ENCODE results near the gene ATP1B1. TPM values are rescaled to one million over a fixed set of nuclear protein-coding genes. Genes with fewer than 3 reads are reported as not detected.

ATP1B1 gene
- total and polyA plus RNA-seq, 2 experiments from 2014 or later = 51.0 to 73.4 TPM

GRCh38 chr1:169133801-169134502 lies 27.5 kb downstream of the ATP1B1 start:
- H3K27ac ChIP-seq (ENCODE audit: low read depth) = no peak overlapping the region

More at GRCh38 chr1:169133801-169134502, 27.5 kb downstream of the ATP1B1 start:
- DNase-seq (ENCODE audit: low spot score) = no peak
- peaks cover 28% of the 10 kb centered on the region for H3K4me1 Mint-ChIP-seq
- H3K27ac Mint-ChIP-seq = no peak overlapping the region
- H3K9me3 Mint-ChIP-seq = no peaks in the 10 kb centered on the region
- no peaks in the 10 kb centered on the region for H3K79me2 ChIP-seq (replicated peaks; ENCODE audit: insufficient read depth)
- no peak overlapping the region for H2AFZ ChIP-seq
- H3K36me3 Mint-ChIP-seq (ENCODE audit: low read depth) = peaks cover 27% of the 10 kb centered on the region; the same call in 2 of the 3 replicates
- peak; percentile 40 for ATAC-seq
- H3K9me2 ChIP-seq (ENCODE audit: insufficient read depth) = no peaks in the 10 kb centered on the region
- H3K4me3 Mint-ChIP-seq = no peak overlapping the region
- H3K27me3 Mint-ChIP-seq (ENCODE audit: insufficient read depth, low read depth, poor library complexity) = peaks cover 2% of the 10 kb centered on the region
- H3K4me3 ChIP-seq = no peak overlapping the region
- no peaks in the 10 kb centered on the region for H3K36me3 ChIP-seq (ENCODE audit: insufficient read depth)
- H4K20me1 ChIP-seq (replicated peaks; ENCODE audit: insufficient read depth) = 0 out of 2 replicates have a peak, but pooled peaks cover 6% of the 10 kb centered on the region
- no peaks in the 10 kb centered on the region for H3F3A ChIP-seq (replicated peaks; ENCODE audit: low read depth)
- peaks cover 11% of the 10 kb centered on the region; the same call in 1 of the 2 replicates for H3K4me1 ChIP-seq (ENCODE audit: insufficient read depth)
- TF ChIP-seq NANOG (IDR thresholded peaks at IDR 0.05; ENCODE audit: borderline replicate concordance) = no peak
- TF ChIP-seq ETS1 (IDR thresholded peaks at IDR 0.05) = no peak
- no peak for TF ChIP-seq REST (IDR thresholded peaks at IDR 0.05; ENCODE audit: unreplicated experiment)
- no peak for TF ChIP-seq STAT1 (IDR thresholded peaks at IDR 0.05; ENCODE audit: unreplicated experiment)
- TF ChIP-seq ZNF462 (CRISPR knock-in tag; IDR thresholded peaks at IDR 0.05) = no peak
- no peak for TF ChIP-seq EZH2 (IDR thresholded peaks at IDR 0.05; ENCODE audit: low read depth, unreplicated experiment)
- TF ChIP-seq ZNF331 (CRISPR knock-in tag; IDR thresholded peaks at IDR 0.05; ENCODE audit: low read depth) = no peak
- TF ChIP-seq, protein P1, sequence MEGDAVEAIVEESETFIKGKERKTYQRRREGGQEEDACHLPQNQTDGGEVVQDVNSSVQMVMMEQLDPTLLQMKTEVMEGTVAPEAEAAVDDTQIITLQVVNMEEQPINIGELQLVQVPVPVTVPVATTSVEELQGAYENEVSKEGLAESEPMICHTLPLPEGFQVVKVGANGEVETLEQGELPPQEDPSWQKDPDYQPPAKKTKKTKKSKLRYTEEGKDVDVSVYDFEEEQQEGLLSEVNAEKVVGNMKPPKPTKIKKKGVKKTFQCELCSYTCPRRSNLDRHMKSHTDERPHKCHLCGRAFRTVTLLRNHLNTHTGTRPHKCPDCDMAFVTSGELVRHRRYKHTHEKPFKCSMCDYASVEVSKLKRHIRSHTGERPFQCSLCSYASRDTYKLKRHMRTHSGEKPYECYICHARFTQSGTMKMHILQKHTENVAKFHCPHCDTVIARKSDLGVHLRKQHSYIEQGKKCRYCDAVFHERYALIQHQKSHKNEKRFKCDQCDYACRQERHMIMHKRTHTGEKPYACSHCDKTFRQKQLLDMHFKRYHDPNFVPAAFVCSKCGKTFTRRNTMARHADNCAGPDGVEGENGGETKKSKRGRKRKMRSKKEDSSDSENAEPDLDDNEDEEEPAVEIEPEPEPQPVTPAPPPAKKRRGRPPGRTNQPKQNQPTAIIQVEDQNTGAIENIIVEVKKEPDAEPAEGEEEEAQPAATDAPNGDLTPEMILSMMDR (conservative IDR thresholded peaks at IDR 0.05; ENCODE audit: low read depth in 2 of 2) = peak; percentile 49 to 51
- H3K4me2 ChIP-seq = no peak overlapping the region
- no peaks in the 10 kb centered on the region for H3K27me3 ChIP-seq (ENCODE audit: insufficient read depth)

Measured in GM23338 (cell line).